ENCODE measurements around the gene ANKUB1.

GRCh38 chr3:149736953-149737205 is 55.5 kb downstream of the ANKUB1 start:
- TF ChIP-seq, protein P1, sequence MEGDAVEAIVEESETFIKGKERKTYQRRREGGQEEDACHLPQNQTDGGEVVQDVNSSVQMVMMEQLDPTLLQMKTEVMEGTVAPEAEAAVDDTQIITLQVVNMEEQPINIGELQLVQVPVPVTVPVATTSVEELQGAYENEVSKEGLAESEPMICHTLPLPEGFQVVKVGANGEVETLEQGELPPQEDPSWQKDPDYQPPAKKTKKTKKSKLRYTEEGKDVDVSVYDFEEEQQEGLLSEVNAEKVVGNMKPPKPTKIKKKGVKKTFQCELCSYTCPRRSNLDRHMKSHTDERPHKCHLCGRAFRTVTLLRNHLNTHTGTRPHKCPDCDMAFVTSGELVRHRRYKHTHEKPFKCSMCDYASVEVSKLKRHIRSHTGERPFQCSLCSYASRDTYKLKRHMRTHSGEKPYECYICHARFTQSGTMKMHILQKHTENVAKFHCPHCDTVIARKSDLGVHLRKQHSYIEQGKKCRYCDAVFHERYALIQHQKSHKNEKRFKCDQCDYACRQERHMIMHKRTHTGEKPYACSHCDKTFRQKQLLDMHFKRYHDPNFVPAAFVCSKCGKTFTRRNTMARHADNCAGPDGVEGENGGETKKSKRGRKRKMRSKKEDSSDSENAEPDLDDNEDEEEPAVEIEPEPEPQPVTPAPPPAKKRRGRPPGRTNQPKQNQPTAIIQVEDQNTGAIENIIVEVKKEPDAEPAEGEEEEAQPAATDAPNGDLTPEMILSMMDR (IDR thresholded peaks at IDR 0.05): no peak
- TF ChIP-seq POLR2AphosphoS5 (IDR thresholded peaks at IDR 0.05) (no peak), POLR2A (IDR thresholded peaks at IDR 0.05) (no peak)

All from breast epithelium (tissue), 3 donors.